Measurements from ENCODE around the gene ISY1.

The ISY1 gene

DNA sequence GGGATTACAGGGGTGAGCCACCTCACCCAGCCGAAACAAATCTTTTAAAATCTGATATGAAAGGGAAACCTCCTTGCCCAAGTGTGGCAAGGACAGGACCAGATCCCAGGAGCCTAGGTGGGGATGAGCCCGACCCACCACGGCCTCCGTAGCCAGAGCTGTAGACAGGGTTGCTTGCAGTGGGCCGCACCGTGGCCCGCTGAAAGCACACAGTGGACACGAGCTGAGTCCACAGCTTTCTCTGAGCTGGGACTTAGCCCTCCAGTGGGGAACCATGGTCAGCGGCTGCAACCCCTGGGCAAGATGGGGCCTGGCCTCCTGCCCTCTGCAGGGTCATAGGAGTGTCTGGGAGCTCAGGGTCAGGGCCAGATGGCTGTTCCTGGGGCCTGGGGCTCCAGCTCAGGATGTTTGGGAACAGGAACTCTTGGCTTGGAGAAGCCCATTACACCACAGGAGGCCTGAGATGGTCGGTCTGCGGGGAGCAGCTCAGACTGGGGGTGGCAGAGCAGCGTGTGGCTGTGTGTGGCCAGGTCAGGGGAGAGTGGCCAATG is 75.6 kb downstream of the ISY1 start:
- no peak for TF ChIP-seq JUND (IDR thresholded peaks at IDR 0.05; ENCODE audit: low read depth)
- in situ Hi-C loops (cut with HindIII; ENCODE audit: low pct_unique_long_range_greater_than_20kb, low sequenced_read_pairs), result no loop called here
- DNase-seq (ENCODE audit: low read depth in 1 of 2, low spot score in 1 of 2), result no peak

DNA sequence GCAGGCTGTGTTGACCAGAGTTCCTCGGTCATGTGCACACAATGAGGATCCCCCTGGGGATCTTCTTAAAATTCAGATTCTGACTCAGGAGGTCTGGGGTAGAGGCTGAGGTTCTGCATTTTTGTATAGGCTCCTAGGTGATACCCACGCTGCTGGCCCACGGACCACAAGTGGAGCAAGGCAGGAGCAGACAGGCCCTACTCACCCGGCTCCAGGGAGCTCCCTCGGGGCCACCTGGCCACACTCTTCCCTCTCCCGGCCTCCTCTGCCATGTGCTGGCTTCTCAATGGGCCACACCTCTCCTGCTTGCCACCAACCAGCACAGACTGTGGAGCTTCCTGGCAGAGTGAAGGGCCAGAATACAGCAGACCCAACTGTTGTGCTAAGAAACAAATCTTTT is 76.4 kb downstream of the ISY1 start:
- no peak for TF ChIP-seq JUND (IDR thresholded peaks at IDR 0.05; ENCODE audit: low read depth)

DNA sequence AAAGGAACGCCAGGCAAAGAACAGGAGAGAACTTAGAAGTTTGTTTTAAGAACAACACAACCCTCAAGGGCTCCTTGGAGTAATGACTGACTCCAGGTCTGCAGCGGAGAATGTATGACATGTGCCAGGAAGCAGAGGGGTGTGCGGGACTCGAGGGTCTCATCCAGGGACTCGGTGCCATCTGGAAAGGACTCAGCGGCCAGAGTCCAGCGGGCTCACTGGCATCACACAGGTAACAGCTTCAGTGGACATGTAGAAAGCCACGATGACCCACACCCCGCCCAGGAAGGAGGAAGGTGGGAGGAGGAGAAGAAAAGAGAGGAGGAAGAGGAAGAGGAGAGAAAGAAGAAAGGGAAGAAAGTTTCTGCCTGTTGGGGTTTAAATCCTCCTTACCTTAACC is 78.8 kb downstream of the ISY1 start:
- no peak for DNase-seq (ENCODE audit: low read depth in 1 of 2, low spot score in 1 of 2)
- in situ Hi-C loops (cut with HindIII; ENCODE audit: low pct_unique_long_range_greater_than_20kb, low sequenced_read_pairs), result no loop called here
- no peak for TF ChIP-seq JUND (IDR thresholded peaks at IDR 0.05; ENCODE audit: low read depth)

More for the DNA sequence above, 76.4 kb downstream of the ISY1 start:
- no peak for DNase-seq (ENCODE audit: low read depth in 1 of 2, low spot score in 1 of 2)
- in situ Hi-C loops (cut with HindIII; ENCODE audit: low pct_unique_long_range_greater_than_20kb, low sequenced_read_pairs), result no loop called here

DNA sequence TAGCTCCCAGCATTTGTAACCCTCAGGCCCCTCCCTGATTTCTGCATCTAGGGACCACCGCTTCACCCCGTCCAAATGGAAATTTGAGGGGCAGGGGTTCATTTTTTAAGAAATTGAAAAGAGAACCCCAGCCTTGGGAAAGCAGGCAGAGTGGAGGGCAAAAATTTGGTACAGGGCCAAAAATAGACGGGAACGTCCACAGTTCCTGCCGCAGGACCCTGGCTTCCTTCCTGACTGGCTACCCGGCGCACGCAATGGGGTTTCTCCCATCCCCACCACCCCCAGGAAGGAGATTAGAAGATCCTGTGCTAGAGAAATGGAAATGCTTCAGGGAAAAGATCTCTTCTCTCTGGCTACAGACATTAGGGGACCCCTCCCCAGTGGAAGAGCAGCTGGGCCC is 79.4 kb downstream of the ISY1 start:
- in situ Hi-C loops (cut with HindIII; ENCODE audit: low pct_unique_long_range_greater_than_20kb, low sequenced_read_pairs), result no loop called here
- DNase-seq (ENCODE audit: low read depth in 1 of 2, low spot score in 1 of 2), result no peak
- no peak for TF ChIP-seq JUND (IDR thresholded peaks at IDR 0.05; ENCODE audit: low read depth)

DNA sequence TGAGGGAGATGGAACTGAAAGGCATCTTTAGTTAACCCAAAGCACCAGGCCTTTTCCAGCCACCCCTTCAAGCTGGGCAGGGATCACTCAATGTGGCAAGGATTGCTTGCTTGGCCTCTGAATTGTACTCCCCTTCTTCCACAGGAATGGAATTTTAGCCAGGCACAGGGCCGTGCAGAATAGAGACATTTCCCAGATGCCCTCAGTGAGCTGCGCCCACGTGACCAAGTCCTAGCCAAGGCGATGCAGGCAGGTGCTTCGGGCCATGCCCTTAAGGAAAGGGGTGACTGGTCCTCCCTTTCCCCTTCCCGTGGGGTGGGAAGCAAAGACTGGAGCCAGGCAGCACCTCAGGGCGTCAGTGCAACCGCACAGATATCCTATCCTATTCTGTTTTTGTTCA is 82.4 kb downstream of the ISY1 start:
- DNase-seq (ENCODE audit: low read depth in 1 of 2, low spot score in 1 of 2), result no peak
- TF ChIP-seq JUND (IDR thresholded peaks at IDR 0.05; ENCODE audit: low read depth), result no peak

More for the DNA sequence above, 82.4 kb downstream of the ISY1 start:
- in situ Hi-C loops (cut with HindIII; ENCODE audit: low pct_unique_long_range_greater_than_20kb, low sequenced_read_pairs), result no loop called here
